ENCODE results near the gene SLCO4A1. TPM values are rescaled to one million over a fixed set of nuclear protein-coding genes. Genes with fewer than 3 reads are reported as not detected.

The SLCO4A1 gene
- total and polyA plus RNA-seq, 9 of the 15 experiments (the other 6 are each of a cell fraction or from before 2014, with no cell fraction given): 1.6 to 21.9 (median 12.8) TPM

DNA sequence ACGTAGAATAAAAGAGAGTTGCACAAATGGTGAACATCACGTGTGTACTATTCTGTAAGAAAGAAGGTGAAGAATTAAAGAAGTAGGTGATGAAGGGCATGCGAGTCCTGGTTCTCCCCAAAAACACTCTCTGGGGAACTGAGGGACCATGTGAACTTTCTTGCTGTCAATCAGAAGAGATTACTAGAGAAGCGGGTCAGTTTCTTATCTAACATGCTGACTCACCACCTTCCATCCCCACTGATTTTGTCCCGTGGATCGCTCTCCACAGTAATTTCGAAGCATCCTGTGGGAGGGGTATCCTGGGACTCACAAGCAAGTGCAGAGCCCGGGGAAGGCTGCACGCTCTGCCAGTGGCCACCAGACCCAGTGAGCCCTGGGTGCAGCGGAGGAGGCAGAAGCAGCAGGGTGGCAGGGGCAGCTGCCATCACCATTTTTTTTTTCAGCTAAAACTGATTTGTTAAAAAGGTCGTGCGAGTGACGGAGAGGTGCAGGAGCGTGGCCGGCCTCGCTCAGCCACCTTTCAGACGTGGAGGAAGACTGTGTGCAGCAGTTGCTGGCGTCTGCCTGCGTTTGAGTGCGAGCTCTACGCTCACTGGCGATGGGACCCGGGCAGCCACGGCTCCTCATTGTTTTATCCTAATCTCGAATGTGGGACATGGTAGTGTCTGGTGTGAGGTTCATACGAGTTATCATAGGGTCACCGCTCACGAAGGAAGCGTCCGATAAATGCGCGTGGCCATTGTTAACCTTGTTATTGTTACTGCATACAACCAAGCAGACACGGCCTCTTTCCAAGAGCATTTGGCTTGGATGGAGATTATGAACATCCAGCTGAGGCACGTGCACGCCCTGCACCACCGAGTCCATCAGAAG, 28.0 kb upstream of the SLCO4A1 start (continued):
- TF ChIP-seq ZNF407 (IDR thresholded peaks at IDR 0.05; ENCODE audit: low read depth) (no peak), RREB1 (CRISPR knock-in tag; IDR thresholded peaks at IDR 0.05) (no peak), EZH2 (IDR thresholded peaks at IDR 0.05; ENCODE audit: borderline replicate concordance, low read depth, low read length) (no peak), RERE (CRISPR knock-in tag; IDR thresholded peaks at IDR 0.05; ENCODE audit: borderline replicate concordance) (no peak)

All from K562 (cell line).